ENCODE results near the gene OR1N2. TPM values are rescaled to one million over a fixed set of nuclear protein-coding genes. Genes with fewer than 3 reads are reported as not detected.

The OR1N2 gene
- total and polyA plus RNA-seq, 2 of the 8 experiments (the other 6 are each of a cell fraction or from before 2014, with no cell fraction given), result not detected

DNA sequence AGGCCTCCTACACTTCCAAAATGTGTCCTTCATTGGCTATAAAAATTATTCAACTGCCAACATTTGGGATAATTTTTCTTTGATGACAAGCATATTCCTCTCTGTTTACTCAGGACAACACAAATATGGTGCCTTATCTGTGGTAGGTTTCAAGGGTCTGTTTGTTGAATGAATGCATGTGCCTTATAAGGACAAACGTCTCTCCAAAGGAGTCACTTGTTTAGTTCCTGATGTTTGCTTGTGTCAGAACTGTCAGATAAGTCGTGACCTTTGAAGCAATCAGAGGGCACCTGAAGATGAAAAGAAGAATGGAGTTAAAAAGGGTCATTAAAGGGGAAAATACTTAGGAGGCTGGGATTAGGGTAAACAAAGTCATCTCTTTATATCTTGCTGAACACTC is 45.9 kb upstream of the OR1N2 start (continued):
- TF ChIP-seq, protein P1, sequence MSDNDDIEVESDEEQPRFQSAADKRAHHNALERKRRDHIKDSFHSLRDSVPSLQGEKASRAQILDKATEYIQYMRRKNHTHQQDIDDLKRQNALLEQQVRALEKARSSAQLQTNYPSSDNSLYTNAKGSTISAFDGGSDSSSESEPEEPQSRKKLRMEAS (IDR thresholded peaks at IDR 0.05), result no peak

Measured in H1 (cell line).